ENCODE data around the gene JPT2. TPM values are rescaled to one million over a fixed set of nuclear protein-coding genes. Genes with fewer than 3 reads are reported as not detected.
"Not testable (repeated sequence)": the region's sequence is repeated elsewhere in the genome, so short reads cannot be mapped to it uniquely, and the experiment has no call there.

Gene JPT2
- polyA plus RNA-seq, 5 donors, result 64.2 to 77.3 (median 73.7) TPM

GRCh38 chr16:1673424-1674151 lies 4.5 kb upstream of the JPT2 start:
- no peak for DNase-seq

GRCh38 chr16:1674306-1674705 lies 3.8 kb upstream of the JPT2 start:
- no peak for DNase-seq

- DNase-seq, result no peak
These were observed 3.1 kb upstream of the JPT2 start for GRCh38 chr16:1674751-1675664.

- no peak for DNase-seq
These were observed 1.4 kb upstream of the JPT2 start for GRCh38 chr16:1676661-1677060.

GRCh38 chr16:1677339-1677738 lies 740 bp upstream of the JPT2 start:
- no peak for DNase-seq

GRCh38 chr16:1678500-1679098 lies 520 bp downstream of the JPT2 start:
- peak; percentile 9 to 23 for DNase-seq

- no peak for DNase-seq
These were observed 2.3 kb downstream of the JPT2 start for GRCh38 chr16:1680361-1680760.

GRCh38 chr16:1681032-1681431 lies 3.0 kb downstream of the JPT2 start:
- no peak for DNase-seq

GRCh38 chr16:1687427-1688316 lies 9.6 kb downstream of the JPT2 start:
- DNase-seq, result no peak

GRCh38 chr16:1688807-1689560 lies 10.9 kb downstream of the JPT2 start:
- DNase-seq, result peak in 1 of 2 donors; percentile 12

- no peak for DNase-seq
These were observed 11.8 kb downstream of the JPT2 start for GRCh38 chr16:1689853-1690252.

- no peak for DNase-seq
These were observed 12.7 kb downstream of the JPT2 start for GRCh38 chr16:1690810-1691209.

GRCh38 chr16:1691276-1691675 lies 13.2 kb downstream of the JPT2 start:
- no peak for DNase-seq

GRCh38 chr16:1691956-1692355 lies 13.9 kb downstream of the JPT2 start:
- no peak for DNase-seq

- no peak for DNase-seq
These were observed 18.8 kb downstream of the JPT2 start for GRCh38 chr16:1696863-1697262.

GRCh38 chr16:1698680-1699079 lies 20.6 kb downstream of the JPT2 start:
- no peak for DNase-seq

- DNase-seq, result no peak
These were observed 22.2 kb downstream of the JPT2 start for GRCh38 chr16:1700246-1700645.

GRCh38 chr16:1701216-1701878 lies 23.3 kb downstream of the JPT2 start:
- DNase-seq, result no peak

- DNase-seq, result not testable (repeated sequence)
These were observed 27.2 kb downstream of the JPT2 start for GRCh38 chr16:1705324-1705687.

GRCh38 chr16:1705688-1706385 lies 27.8 kb downstream of the JPT2 start, which contains the start of gene MAPK8IP3:
TSS of gene MAPK8IP3 (plus strand) at chr16:1706195. CDS start at chr16:1706340, 145 bp downstream.
- peak; percentile 92 to 95 for DNase-seq
